NCI-H1092 treated with DMSO at 0.1 percent for 48 hours (cell line): Measurements from ENCODE around the gene GLI1.
A peak's percentile ranks its signal among the peaks of the same experiment; 100 is the strongest.
"Not testable (repeated sequence)": the region's sequence is repeated elsewhere in the genome, so short reads cannot be mapped to it uniquely, and the experiment has no call there.

Experiments
- DNase-seq: peaks from one replicate; lab custom pipeline; 2025; lab: John Stamatoyannopoulos, UW

Gene GLI1

DNA sequence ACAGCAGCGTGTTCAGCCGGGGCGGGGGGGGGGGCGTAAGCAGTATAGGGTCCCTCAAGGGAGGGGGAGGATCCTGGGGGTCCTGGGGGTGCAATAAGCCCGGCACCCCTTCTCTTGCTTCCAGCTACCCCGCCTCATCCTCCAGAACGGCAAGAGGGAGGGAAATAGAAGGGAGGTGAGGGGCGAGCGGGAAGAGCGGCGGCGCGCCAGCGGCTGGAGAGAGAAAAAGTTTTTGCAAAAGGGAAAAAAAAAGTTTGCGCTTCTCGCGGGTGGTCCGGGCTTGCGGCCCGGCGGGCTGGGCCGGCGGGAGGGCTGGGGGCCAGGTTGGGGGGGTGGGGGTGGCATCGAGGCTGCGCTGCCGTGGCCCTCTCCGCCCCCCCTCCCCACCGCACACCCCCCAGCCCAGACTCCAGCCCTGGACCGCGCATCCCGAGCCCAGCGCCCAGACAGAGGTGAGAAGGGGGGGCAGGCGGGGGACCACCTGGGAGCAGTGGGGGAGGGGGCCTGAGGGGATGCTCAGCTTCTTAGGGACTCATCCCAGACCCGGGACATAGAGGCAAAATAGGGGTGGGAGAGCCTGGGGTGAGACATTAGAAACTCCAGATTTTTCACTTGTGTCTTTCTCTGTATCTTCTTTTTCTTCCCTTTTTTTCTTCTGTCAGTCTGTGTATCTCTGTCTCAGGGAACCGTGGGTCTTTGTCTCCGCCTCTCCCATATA lies at the start of gene GLI1:
Gene GLI1, plus strand, starts transcription at position 36 of the 718 bp plus-strand sequence. CDS start 3,907 bp downstream, outside the sequence.
- DNase-seq: no peak

DNA sequence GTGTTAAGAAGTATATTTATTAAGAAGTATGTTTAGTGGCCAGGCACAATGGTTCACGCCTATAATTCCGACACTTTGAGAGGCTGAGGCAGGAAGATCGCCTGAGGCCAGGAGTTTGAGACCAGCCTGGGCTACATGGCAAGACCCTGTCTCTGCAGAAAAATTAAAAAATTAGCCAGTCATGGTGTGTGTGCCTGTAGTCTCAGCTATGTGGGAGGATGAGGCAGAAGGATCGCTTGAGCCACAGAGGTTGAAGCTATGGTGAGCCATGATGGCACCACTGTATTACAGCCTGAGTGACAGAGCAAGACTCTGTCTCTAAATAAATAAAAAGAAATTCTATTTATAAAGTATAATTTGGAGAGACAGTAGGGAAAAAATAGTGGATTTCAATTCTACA lies 49.1 kb upstream of the GLI1 start:
- no peak for DNase-seq

DNA sequence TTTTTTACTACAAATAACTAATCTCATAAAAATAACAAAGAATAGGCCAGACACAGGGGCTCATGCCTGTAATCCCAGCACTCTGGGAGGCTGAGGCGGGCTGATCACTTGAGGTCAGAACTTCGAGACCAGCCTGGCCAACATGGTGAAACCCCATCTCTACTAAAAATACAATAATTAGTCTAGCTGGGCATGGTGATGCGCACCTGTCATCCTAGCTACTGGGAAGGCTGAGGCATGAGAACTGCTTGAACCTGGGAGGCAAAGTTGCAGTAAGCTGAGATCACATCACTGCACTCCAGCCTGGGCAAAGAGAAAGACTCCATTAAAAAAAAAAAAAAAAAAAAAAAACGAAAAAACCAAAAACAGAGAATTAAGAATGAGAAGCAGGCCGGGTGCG lies 45.4 kb upstream of the GLI1 start:
- not testable (repeated sequence) for DNase-seq

DNA sequence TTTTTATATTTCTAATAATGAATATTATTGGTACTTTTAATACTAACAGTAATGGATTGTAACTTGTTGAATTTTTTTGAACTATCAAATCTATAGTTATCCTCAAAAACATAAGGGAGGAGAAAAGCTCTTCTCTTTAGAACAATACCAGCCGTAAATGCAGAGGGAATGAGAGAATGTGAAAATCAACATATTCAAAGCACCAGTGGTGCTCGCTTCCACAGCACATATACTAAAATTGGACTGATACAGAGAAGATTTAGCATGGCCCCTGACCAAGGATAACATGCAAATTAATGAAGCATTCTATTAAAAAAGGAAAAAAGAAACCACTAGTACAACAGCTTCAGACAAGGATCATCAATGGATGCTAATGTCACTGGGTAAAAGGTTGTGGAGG lies 44.5 kb upstream of the GLI1 start:
- DNase-seq: no peak

DNA sequence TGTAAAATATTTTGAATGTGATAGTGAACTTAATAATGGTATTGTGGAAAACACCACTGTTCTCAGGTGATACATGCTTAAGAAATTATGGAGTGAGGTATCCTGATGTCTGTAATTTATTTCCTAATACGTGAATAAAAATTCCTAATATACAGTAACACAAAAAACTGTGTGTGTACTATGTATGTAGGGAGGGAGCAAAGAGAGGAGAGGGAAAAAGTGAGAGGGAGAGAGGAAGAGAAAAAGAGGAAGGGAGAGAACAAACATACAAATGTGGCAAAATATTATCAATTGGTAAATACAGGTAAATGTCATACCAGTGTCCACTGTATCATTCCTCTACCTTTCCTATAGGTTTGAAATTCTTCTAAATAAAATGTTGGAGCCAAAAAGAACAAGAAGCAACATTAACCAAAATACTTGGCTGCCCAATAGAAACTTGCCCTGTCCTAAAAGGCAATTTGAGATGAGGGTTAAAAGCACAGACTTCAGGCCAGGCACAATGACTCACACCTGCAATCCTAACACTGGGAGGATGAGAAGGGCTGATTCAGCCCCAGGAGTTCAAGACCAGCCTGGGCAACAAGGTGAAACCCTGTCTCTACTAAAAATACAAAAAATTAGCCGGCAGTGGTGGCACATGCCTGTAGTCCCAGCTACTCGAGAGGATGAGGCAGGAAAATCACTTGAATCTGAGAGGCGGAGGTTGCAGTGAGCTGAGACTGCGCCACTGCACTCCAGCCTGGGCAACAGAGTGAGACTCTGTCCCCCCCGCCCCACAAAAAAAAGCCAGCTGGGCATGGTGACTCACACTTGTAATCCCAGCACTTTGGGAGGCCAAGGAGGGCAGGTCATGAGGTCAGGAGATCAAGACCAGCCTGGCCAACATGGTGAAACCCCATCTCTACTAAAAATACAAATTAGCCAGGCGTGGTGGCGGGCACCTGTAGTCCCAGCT lies 43.3 kb upstream of the GLI1 start:
- no peak for DNase-seq

DNA sequence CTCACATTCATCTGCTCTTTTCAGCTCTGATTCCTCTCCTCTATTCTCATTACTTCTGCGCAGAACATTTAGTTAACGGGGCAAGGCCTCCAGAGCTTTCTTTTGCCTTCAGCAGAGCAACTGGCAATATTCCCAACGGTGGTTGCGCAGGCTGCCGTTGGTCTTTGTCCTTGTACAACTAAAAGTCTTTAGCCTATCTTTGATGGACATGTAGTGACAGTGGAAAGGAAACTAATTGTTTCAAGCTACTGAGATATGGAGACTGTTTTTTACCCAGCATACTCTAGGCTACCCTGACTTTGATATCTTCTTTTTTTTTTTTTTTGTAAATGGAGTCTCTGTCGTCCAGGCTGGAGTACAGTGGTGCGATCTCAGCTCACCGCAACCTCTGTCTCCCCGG lies 41.3 kb upstream of the GLI1 start:
- DNase-seq: no peak

DNA sequence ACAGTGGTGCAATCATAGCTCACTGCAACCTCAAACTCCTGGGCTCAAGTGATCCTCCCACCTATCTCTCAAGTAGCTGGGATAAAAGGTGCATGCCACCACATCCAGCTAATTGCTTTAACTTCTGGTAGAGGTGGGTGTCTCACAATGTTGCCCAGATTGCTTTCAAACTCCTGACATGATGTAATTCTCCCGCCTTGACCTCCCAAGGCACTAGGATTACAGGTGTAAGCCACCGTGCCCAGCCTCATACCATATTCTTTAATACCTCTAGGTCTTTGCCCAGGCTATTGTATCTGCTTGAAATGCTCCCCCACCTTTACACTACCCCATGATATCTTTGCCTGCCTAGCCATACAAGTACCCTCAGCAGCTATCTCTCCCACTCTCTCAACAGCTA lies 40.1 kb upstream of the GLI1 start:
- no peak for DNase-seq

DNA sequence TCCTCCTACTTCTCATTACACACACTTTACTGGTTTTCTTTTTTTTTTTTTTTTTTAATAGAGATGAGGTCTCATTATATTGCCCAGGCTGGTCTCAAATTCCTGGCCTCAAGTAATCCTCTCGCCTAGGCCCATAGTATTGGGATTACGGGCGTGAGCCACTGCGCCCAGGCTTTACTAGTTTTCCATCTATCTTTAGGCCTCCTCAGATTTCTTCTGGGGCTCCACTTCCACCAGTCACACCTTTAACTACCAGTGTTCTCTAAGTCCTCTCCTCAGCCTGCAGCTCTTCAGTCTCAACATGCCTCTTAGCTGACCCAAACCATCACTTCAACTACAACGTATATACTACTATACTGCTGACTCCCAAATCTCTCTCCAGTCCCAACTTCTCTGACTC lies 39.1 kb upstream of the GLI1 start:
- DNase-seq: no peak

DNA sequence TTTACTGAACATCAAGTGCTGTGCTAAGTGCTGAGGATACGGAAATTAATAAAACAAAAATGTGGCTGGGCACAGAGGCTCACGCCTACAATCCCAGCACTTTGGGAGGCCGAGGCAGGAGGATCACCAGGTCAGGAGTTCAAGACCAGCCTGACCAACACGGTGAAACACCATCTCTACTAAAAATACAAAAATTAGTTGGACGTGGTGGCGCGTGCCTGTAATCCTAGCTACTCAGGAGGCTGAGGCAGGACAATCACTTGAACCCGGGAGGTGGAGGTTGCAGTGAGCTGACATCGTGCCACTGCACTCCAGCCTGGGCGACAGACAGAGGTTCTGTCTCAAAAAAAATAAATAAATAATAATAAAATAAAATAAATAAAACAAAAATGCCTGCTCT lies 32.6 kb upstream of the GLI1 start:
- not testable (repeated sequence) for DNase-seq

DNA sequence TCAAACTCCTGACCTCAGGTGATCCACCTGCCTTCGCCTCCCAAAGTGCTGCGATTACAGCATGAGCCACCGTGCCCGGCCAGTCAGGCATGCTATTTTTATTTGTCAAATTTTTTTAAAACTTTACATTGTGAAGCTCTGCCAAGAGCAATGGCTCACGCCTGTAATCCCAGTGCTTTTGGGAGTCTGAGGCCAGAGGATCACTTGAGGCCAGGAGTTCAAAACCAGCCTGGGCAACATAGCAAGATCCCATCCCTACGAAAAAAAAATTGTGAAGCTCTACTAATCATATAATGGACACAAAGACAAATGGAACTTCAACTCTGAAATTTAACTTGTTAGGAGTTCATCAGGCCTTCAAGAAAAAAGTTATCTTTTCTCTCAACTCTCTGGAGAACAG lies 30.6 kb upstream of the GLI1 start:
- no peak for DNase-seq

DNA sequence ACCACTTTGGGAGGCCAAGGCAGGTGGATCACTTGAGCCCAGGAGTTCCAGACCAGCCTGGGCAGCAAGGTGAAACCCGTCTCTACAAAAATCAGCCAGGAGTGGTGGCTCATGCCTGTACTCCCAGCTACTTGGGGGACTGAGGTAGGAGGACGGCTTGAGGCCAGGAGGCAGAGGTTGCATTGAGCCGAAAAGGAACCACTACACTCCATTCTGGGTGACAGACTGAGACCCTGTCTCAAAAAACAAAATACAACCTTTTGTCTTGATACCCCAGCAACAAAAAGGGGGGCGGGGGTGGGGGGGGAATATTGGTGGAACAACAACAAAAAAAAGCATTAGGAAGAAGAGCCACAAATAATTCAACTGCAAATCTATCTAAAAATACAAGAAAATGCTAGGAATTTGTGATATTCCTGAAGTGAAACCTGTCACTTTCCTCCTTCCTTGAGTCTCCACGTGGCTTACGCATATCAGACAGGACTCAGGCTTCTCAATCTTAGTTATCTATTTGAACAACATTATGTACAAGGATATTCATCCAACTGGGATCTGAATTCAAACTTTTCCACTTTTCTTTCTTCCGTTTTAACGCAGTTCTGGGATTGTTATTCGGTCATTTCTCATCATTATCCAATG lies 30.0 kb upstream of the GLI1 start:
- DNase-seq: no peak

DNA sequence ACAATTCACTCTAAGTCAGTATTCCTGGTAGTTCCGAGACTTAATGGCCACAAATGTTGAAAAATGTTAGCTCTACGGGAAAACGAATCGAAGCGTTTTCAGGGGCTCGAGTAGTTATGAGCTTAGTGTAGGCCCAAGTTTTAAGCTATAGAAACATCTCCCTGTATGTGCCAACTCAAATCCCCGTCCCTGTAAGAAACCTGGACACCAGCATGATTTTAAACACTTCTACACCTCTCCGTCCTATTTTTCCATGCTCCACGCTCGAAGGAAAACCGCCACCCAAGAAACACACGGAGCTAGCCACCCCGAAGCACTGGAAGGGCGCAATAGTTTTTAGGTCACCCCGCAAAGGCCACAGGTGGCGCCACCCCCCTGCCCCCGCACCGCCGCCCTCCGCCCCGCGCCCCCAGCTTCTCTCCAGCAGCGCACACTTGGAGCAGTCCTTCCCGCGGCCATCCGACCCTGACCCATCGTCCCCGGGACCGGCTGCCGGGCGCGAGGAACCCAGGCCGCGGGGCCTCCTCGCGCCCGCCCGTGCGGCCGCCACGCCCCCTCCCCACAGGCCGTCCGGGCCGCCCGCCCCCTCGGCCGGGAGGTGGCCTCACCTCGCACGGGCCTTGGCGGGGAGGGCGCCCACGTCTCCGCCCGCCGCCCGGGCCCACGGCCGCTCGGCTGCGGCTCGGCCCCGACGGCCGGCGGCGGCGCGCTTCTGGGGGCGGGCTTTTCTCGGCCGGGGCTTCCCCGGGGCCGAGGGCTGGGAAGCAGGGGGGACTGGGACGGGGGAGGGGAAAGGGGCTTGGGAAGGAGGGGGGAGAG lies 29.3 kb upstream of the GLI1 start:
- DNase-seq: peak; percentile 48

DNA sequence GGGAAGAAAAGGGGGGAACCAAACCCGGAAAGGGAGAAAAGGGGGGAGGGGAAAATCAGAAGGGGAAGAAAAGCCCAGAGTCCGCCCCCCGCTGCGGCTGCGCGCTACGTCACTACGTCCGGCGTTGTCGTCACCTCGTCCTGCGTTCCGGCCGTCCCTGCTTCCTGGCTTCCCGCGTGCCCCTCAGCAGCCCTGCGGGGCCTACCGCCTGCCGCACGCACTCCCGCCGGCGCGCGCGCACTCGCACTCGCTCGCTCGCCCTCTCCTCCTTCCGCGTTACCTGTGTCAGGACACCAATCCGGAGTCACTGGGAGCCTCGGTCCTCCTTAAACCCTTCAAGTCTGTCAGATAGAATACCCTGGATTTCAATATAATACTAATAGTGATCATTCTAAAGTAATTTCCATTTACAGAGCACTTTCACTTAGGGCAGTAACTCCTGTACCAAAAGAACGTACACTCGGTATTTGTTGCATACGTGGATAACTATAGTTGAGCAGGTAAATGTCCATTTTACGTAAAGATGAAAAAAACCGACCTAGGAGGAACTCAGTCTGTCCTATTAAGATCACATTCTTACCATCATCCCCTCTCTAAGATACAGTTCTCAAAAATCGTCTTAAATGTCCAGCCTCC lies 28.5 kb upstream of the GLI1 start, which contains the start of gene R3HDM2:
Gene R3HDM2, minus strand, starts transcription at position 113 of the 636 bp plus-strand sequence. CDS start 120,615 bp downstream, outside the sequence.
- DNase-seq: peak; percentile 90

DNA sequence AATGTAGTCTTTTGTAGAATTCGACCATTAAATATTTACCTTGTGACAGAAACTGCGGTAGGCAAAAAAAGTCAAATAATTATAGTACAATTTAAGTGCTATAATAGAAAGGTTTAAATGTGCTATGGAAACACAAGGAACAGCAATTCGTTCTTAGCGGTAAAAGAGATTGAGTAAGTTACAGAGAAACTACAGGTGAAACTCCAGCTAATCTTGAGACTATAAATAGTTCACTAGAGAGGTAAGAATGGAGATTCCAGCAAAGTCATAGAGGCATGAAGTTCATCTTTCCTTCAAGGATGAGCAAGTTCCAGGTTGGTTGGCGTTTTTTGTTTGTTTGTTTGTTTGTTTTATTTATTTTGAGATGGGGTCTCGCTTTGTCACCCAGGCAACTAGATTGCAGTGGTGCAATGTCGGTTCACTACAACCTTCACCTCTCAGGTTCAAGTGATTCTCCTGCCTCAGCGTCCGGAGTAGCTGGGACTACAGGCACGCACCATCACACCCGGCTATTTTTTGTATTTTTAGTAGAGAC lies 27.9 kb upstream of the GLI1 start:
- no peak for DNase-seq

DNA sequence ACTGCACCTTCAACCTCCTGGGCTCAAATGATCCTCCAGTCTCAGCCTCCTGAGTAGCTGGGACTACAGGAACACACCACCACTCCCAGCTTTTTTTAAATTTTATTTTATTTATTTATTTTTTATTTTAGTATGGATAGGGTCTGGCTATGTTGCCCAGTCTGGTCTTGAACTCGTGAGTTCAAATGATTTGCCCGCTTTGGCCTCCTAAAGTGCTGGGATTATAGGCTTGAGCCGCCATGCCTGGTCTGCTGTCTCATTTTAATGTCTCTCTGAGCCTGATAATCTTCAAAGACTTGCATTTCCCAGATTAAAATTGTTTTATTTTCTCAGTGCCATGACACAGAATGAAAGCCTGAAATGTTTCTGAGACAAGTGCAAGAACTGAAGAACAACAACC lies 26.2 kb upstream of the GLI1 start:
- no peak for DNase-seq

DNA sequence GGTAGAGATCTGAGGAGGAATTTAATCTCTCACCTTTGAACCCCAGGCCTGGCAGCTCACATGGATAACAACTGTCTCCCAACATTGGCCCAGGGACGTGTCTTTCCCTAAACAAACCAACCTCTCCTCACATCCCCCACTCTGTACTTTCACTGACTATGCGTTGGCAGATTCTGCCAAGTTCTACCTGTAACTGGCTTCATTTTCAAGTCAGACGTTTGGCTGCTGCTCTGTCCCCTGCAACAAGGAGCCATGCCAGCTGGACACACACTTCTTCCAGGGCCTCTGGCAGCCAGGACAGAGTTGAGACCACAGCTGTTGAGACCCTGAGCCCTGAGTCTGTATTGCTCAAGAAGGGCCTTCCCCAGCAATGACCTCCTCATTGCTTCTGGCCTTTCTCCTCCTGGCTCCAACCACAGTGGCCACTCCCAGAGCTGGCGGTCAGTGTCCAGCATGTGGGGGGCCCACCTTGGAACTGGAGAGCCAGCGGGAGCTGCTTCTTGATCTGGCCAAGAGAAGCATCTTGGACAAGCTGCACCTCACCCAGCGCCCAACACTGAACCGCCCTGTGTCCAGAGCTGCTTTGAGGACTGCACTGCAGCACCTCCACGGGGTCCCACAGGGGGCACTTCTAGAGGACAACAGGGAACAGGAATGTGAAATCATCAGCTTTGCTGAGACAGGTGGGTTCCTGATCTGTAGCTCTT lies 24.9 kb upstream of the GLI1 start, which contains the start of gene INHBC:
Gene INHBC, plus strand, starts transcription at position 268 of the 707 bp plus-strand sequence. Its CDS starts 103 bp downstream, at position 371.
- no peak for DNase-seq

DNA sequence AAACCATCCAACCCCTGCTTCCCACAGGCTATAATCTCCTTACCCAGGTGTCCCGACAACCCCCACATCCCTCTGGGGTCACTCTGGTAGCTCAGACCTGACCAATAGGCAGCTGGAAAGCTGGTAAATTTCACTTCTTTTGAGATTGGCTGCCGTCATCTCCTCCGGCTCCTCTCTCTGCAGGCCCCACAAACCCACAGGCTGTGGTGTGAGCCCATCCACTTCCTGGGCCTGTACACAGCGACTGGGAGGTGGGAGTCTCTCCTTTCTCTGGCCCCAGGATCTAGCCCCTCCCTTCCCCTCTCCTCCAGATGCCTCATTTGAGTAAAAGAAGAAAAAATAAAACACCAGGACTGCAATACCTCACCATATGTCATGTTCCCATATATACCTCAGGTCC lies 24.3 kb upstream of the GLI1 start:
- no peak for DNase-seq

DNA sequence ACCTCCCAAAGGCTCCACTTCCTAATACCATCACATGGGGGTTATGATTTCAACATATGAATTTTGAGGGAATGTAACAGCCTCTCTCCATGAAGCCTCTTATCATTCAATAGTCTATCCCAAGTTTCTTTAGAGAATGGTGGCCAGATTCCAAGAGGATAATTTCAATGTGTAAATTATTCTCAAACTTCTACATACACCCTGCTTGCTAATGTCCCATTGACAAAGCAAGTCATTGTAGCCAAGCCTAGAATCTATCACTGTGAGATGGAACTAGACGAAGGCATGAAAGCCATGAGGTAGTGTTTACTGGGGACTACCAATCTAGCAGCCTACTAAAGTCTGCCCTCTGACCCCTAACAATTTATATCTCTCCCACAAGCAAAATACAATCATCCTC lies 21.2 kb upstream of the GLI1 start:
- DNase-seq: no peak

DNA sequence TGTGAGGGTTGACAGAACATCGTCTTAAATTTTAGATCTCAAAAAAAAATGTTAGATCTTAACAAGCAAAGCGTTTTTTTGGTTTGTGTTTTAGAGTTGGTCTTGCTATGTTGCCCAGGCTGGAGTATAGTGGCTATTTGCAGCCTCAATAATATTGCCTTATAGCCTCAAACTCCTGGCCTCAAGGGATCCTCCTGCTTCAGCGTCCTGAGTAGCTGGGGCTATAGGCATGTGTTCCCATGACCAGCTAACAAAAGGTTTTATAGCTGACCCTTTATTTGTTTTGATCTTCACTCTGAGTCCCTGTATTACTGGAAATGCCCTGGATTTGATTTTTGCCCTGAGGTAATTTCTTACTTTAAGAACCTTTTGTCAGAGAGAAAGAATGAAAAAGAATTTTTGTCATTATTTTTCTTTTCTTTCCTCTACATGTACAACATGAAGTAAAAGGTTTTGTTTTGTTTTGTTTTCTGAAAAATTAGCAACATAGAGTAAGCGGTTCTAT lies 19.8 kb upstream of the GLI1 start:
- DNase-seq: no peak

DNA sequence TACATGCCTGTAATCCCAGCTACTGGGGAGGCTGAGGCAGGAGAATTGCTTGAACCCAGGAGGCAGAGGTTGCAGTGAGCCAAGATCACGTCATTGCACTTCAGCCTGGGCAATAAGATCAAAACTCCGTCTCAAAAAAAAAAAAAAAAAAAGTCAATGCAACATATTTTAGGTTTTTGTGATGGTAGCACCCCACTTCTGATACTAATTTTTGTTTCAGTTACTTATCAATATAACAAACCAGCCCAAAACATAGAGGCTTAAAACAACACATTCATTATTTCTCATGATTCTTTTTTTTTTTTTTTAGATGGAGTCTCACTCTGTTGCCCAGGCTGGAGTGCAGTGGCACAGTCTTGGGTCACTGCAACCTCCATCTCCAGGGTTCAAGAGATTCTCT lies 18.2 kb upstream of the GLI1 start:
- DNase-seq: not testable (repeated sequence)
